Ectodermal cell (in vitro differentiated cells): ENCODE data around the gene ATG10.

Experiments
- H3K27ac ChIP-seq: 2 replicates; pipeline ENCODE4 v1.7.0; 2013; ENCODE audit warnings: mild to moderate bottlenecking, low read depth, low read length; ENCODE audit not compliant: insufficient read depth, poor library complexity, severe bottlenecking
- H3K27me3 ChIP-seq: 2 replicates; pipeline ENCODE4 v1.7.0; 2013; ENCODE audit warnings: mild to moderate bottlenecking, low read length; ENCODE audit not compliant: insufficient read depth, control insufficient read depth, poor library complexity, severe bottlenecking
- H3K36me3 ChIP-seq: one replicate; pipeline ENCODE4 v1.7.0; 2013; ENCODE audit warnings: low read length; ENCODE audit not compliant: control insufficient read depth, insufficient read depth
- H3K4me1 ChIP-seq: one replicate; pipeline ENCODE4 v1.7.0; 2013; ENCODE audit warnings: low read length; ENCODE audit not compliant: control insufficient read depth, insufficient read depth
- H3K4me3 ChIP-seq: 2 replicates; pipeline ENCODE4 v1.7.0; 2013; ENCODE audit warnings: low read depth, low read length, control low read depth; ENCODE audit not compliant: insufficient read depth
- H3K9me3 ChIP-seq: 2 replicates; pipeline ENCODE4 v1.7.0; 2013; ENCODE audit warnings: mild to moderate bottlenecking, low read length, moderate library complexity; ENCODE audit not compliant: control insufficient read depth
- WGBS, 2 experiments: methylation state at CpG; one replicate each; pipeline ENCODE4 v1.1.7; 2013; ENCODE audit warnings: missing lambda C conversion rate in 2 of 2; 5-methylcytosine and 5-hydroxymethylcytosine counted together

ATG10 gene

DNA sequence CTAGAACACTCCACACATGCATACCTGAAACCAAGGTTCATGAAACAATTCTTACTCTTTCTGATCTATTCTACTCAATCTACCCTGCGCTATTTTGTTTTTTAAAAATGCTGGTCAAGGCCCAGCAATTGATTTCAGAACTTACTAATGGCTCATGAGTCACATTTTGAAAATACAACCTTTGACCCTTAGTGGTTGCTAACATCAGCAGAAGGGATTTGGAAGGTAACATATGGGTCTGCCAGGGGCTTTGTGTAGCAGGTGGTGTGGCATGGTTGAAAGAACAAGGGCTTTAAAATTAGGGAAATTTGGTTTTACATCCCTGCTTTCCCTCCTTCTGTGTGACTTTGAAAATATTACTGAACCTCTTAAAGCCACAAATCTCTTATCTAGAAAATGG is 101.4 kb downstream of the ATG10 start:
- WGBS, 2 experiments = 98 to 100% methylated on average over 1 of the region's 1 CpG
- H3K4me3 ChIP-seq = no peak overlapping the region
- H3K27me3 ChIP-seq = no peaks in the 10 kb centered on the region
- no peak overlapping the region for H3K27ac ChIP-seq
- no peaks in the 10 kb centered on the region for H3K4me1 ChIP-seq
- H3K9me3 ChIP-seq = no peaks in the 10 kb centered on the region
- no peaks in the 10 kb centered on the region for H3K36me3 ChIP-seq

DNA sequence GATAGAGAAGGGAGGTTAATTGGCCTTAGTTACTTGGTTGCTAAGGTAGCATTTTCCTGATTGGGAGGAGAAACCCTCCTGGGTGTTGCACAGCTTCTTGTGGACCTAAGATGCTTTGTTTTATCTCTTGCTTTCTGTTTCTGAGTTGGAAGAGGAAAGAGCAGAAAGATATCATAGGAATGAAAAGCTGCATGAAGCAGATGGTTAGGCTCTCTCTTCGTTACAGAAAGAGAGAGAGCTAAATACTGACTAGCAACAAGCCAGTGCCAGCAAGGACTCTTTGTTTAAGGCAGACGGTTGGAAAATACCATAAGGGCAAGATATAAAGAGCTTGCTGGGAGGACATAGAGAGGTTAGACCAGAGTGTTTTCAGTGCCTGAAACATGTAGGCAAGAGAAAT is 103.1 kb downstream of the ATG10 start:
- H3K36me3 ChIP-seq = no peaks in the 10 kb centered on the region
- no peaks in the 10 kb centered on the region for H3K27me3 ChIP-seq
- no peaks in the 10 kb centered on the region for H3K4me1 ChIP-seq
- H3K9me3 ChIP-seq = no peaks in the 10 kb centered on the region
- WGBS, 2 experiments = 25 to 30% methylated on average over 2 of the region's 2 CpGs
- H3K4me3 ChIP-seq = no peak overlapping the region
- H3K27ac ChIP-seq = peak overlapping the region; percentile 38

DNA sequence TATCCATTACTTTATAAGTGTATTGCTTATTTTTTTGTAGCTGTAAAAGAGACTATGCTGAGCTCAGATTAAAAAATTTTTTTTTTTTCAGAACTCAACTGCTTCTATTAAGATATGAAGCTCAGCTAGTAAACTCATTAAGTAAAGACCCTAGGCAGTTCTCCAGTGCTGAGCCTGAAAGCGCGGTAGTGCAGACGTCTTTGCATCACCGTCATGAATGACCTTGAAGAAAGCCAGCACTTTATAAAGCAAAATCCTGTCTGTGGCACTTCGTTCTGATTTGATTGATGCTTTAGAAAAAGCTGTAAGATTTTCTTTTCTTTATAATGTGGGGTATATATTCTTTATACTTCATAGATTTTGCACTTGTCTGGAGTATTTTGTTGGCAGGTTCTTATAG is 105.7 kb downstream of the ATG10 start:
- Histone ChIP-seq H3K27me3 (no peaks in the 10 kb centered on the region), H3K27ac (no peak overlapping the region), H3K9me3 (no peaks in the 10 kb centered on the region), H3K4me1 (no peaks in the 10 kb centered on the region), H3K36me3 (no peaks in the 10 kb centered on the region), H3K4me3 (no peak overlapping the region)
- WGBS, 2 experiments = 98 to 99% methylated on average over 5 of the region's 5 CpGs

DNA sequence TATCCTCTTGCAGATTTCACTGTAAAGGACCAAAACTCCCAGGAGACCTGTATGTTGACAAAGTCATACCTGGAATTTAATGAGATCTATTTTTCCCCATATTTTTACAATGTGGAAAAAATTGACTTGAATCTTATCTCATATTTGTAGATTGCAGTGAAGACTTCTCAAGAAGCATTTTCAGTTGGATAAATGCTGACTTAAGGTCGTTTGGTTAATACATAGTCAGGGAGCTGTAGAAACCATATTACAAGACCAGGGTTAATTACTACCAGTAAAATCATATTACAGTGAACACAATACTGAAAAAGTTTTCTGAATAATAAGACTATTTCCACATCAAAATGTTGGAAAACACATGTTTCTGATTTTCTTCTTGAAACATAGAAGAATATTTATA is 119.8 kb downstream of the ATG10 start:
- WGBS, 2 experiments = 100% methylated on average over 1 of the region's 1 CpG

DNA sequence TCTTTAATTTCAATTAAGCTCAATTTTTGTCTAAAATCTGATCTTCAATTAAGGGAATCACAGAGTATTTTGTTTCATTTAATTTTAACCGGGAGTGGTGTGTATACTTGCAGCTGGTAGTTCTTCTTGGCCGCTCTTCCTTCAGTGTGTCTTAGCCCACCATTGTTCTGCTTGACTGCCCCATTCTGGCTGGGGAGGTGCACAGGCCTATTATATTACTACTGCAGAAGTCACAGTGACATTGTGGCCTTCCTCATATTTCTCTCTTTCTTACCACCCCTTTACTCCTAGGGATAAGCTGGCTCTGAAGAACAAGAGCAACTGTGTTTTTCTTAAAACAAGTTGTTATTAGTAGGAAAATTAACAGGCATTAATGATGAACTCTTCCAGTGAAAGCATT is 123.7 kb downstream of the ATG10 start:
- Histone ChIP-seq H3K27ac (no peak overlapping the region), H3K9me3 (peaks cover 2% of the 10 kb centered on the region), H3K36me3 (no peaks in the 10 kb centered on the region), H3K27me3 (no peaks in the 10 kb centered on the region), H3K4me3 (no peak overlapping the region), H3K4me1 (no peaks in the 10 kb centered on the region)
- WGBS, 2 experiments = 95 to 96% methylated on average over 2 of the region's 2 CpGs

More for the DNA sequence above, 119.8 kb downstream of the ATG10 start:
- Histone ChIP-seq H3K9me3 (peaks cover 2% of the 10 kb centered on the region), H3K27me3 (no peaks in the 10 kb centered on the region), H3K27ac (no peak overlapping the region), H3K4me3 (no peak overlapping the region), H3K4me1 (no peaks in the 10 kb centered on the region), H3K36me3 (no peaks in the 10 kb centered on the region)

DNA sequence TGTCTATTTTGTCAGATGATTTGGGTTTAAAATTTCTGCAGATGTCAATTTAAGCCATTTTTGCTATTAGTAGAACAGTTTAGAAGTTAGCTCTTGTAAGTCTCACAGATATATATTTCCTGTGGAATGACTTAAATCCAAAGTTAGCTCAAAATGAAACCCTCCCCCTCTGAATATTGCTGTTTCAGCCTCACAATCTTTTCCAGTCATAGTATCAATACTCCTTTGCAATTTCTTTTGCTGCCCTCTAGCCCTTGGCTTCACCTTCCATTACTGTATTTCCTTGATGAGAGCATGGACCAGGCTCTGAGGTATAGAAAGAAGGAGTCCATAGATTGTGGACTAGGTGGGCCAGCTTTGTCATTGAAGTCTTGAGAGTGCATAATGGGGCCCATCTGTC is 124.4 kb downstream of the ATG10 start:
- Histone ChIP-seq H3K36me3 (no peaks in the 10 kb centered on the region), H3K4me1 (no peaks in the 10 kb centered on the region), H3K27ac (no peak overlapping the region), H3K9me3 (peaks cover under 1% of the 10 kb centered on the region), H3K4me3 (no peak overlapping the region), H3K27me3 (no peaks in the 10 kb centered on the region)

DNA sequence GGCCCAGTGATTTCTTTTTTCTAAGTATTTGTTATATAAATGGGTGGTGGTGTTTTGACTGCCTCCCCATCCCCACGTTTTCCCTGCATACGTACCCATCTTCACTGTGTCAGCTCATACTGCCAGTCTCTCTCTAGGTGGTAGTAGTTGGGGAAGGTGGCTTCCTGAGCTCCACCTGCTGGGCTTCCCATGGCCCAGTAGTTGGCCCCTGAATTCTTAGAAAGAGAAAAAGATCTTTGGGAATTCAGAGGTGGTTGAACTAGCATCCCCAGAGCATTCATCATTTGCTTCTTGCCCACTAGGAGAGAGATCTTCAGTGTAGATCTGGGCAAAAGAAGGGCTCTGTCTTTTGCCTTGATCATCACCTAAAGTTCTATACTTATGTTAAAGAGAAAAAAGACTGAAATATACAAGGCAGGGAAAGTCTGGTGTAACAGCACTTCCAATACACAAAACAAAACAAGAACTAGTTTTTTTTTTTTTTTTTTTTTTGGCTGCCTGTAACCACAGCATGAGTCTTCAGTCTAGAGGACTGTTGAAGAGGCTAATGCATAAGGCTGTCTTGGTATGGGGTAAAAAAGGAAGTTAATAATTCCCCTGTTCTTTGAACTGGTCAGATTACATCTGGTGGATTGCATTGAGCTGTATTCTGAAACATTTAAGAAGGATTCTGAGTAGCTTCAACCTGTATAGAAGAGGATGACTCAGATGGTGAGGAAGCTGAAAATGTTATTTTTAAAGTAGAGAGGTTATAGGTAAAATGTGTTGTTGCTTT is 128.7 kb downstream of the ATG10 start:
- Histone ChIP-seq H3K9me3 (no peaks in the 10 kb centered on the region), H3K36me3 (no peaks in the 10 kb centered on the region), H3K27ac (no peak overlapping the region), H3K4me3 (no peak overlapping the region), H3K27me3 (no peaks in the 10 kb centered on the region), H3K4me1 (no peaks in the 10 kb centered on the region)
- 87 to 92% methylated on average over 2 of the region's 2 CpGs for WGBS, 2 experiments

DNA sequence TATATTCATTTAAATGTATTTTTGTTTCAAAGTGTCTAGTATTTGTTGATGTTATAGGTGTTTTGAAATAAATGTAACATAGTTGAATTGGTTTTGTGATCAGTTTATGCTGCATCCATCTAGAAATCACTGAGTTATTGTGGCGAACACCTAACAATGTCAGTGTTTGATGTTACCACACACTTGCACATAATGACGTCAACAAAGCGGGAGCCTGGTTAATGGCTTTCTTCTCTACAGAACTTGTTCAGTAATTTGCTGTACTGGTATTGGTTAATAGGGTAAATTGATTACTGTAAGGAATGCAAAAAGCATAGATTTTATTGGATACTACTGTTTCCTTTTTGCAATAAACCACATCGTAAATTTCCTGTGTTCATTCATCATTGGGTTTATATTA is 133.0 kb downstream of the ATG10 start:
- Histone ChIP-seq H3K4me3 (no peak overlapping the region), H3K9me3 (no peaks in the 10 kb centered on the region), H3K4me1 (no peaks in the 10 kb centered on the region), H3K36me3 (no peaks in the 10 kb centered on the region), H3K27me3 (no peaks in the 10 kb centered on the region), H3K27ac (no peak overlapping the region)
- WGBS, 2 experiments = 87 to 89% methylated on average over 3 to 4 of the region's 4 CpGs

DNA sequence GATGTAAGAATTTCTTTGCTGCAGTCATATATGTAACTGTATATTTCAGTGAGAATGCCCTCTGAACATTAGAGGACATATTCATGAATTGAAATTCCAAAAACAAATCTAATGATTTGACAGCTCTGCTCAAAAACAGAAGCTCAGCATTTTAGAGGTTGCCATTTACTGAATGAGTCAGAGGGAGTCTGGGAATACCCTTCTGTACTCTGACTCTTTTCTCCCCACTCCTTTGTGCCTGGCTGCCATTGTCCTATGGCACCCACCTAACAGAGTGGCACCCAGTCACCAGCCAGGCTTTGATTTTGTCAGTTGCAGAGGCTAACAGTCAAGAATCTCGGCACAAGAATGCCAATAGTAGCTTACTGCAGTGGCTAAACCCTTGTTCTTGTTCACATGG is 133.6 kb downstream of the ATG10 start:
- Histone ChIP-seq H3K4me3 (no peak overlapping the region), H3K36me3 (no peaks in the 10 kb centered on the region), H3K27ac (no peak overlapping the region), H3K4me1 (no peaks in the 10 kb centered on the region), H3K27me3 (no peaks in the 10 kb centered on the region), H3K9me3 (no peaks in the 10 kb centered on the region)
- 82 to 87% methylated on average over 1 of the region's 1 CpG for WGBS, 2 experiments

DNA sequence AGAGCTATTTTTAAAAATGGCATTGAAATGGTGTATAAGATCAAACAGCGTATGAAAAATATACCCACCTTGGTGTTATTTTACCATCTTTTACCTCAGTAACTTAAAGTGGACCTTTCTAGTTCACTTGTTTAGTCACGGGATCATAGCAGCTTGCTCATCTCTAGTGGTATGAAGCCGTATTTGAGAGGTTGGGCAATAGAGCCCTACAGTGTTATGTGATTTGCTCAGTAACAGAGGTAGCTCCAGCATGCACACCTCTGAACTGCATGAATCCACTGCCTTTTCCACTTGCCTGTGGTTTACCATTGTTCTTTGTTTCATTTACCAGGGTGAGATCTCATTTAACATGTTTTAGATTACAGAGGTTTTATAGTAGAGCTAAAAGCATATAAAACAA is 134.4 kb downstream of the ATG10 start:
- H3K4me1 ChIP-seq = no peaks in the 10 kb centered on the region
- no peak overlapping the region for H3K4me3 ChIP-seq
- H3K27ac ChIP-seq = no peak overlapping the region
- no peaks in the 10 kb centered on the region for H3K27me3 ChIP-seq
- no peaks in the 10 kb centered on the region for H3K9me3 ChIP-seq
- H3K36me3 ChIP-seq = no peaks in the 10 kb centered on the region
- WGBS, 2 experiments = 88 to 91% methylated on average over 2 to 3 of the region's 3 CpGs

DNA sequence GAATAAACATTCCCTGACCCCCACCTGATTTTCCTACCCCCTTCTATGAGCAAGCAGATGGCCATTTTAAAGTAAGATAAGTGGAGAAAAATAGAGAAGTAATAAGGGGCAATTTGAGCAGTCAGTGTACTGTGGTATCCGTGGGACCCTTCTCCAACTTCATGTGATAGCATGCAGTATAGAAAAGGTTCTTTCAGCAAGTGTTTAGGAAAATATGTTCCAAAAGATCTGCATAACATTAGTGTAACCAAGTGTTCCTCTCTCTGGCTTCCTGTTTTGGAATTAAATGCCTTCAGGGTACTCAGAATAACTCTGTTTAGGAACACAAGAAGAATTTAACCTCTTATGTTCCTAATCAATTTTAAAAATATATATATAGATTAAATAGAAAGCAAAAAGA is 134.9 kb downstream of the ATG10 start:
- WGBS, 2 experiments = 52 to 55% methylated on average over 1 of the region's 1 CpG
- H3K27me3 ChIP-seq = no peaks in the 10 kb centered on the region
- no peaks in the 10 kb centered on the region for H3K36me3 ChIP-seq
- no peak overlapping the region for H3K4me3 ChIP-seq
- no peaks in the 10 kb centered on the region for H3K9me3 ChIP-seq
- no peaks in the 10 kb centered on the region for H3K4me1 ChIP-seq
- H3K27ac ChIP-seq = no peak overlapping the region
